Gastrocnemius medialis (tissue), 4 donors: ENCODE results near the gene MRPL27.

Experiments used
- POLR2A ChIP-seq, 2 donors: fragments of 450-650 bp; IDR thresholded peaks; one replicate each; pipeline ENCODE4 v1.6.1; 2017; ENCODE audit warnings: antibody characterized with exemption in 2 of 2, mild to moderate bottlenecking in 2 of 2, moderate library complexity in 2 of 2
- TF ChIP-seq, protein P1 (sequence below), 5 experiments: fragments of 450-650 bp in 3 of 5; fragments of 200-600 bp in 2 of 5; sonication (generic) in 2 of 5; IDR thresholded peaks in 4 of 5; conservative IDR thresholded peaks in 1 of 5; 1 replicate in 4 of 5; 2 replicates in 1 of 5; pipeline ENCODE4 v1.5.1; 2016 to 2019; ENCODE audit warnings: antibody characterized with exemption in 5 of 5, mild to moderate bottlenecking in 3 of 5, moderate library complexity in 3 of 5

DNA sequence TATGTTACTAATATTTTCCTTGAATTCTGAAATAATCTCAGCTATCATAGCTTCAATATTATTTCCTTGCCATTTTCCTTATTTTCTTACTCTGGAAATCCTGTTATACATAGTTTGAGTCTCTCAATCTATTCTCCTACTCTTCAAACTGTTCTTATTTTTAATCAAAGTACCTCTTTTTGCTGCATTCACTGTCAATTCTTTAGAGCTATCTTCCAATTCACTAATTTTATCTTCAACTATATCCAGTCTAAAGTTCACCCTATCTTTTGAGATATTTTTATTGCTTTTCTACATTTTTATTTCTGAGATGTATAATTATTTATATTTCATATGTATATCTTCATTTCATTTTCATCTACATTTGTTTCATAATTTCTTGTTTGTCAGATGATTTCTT lies 34.3 kb downstream of the MRPL27 start:
- TF ChIP-seq, protein P1, sequence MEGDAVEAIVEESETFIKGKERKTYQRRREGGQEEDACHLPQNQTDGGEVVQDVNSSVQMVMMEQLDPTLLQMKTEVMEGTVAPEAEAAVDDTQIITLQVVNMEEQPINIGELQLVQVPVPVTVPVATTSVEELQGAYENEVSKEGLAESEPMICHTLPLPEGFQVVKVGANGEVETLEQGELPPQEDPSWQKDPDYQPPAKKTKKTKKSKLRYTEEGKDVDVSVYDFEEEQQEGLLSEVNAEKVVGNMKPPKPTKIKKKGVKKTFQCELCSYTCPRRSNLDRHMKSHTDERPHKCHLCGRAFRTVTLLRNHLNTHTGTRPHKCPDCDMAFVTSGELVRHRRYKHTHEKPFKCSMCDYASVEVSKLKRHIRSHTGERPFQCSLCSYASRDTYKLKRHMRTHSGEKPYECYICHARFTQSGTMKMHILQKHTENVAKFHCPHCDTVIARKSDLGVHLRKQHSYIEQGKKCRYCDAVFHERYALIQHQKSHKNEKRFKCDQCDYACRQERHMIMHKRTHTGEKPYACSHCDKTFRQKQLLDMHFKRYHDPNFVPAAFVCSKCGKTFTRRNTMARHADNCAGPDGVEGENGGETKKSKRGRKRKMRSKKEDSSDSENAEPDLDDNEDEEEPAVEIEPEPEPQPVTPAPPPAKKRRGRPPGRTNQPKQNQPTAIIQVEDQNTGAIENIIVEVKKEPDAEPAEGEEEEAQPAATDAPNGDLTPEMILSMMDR (IDR thresholded peaks at IDR 0.05 in 4 of 5, conservative IDR thresholded peaks at IDR 0.05 in 1 of 5): no peak
- no peak for TF ChIP-seq POLR2A (IDR thresholded peaks at IDR 0.05)
